NCI-H460 (cell line): ENCODE data around the gene HMGN5. TPM values are rescaled to one million over a fixed set of nuclear protein-coding genes. Genes with fewer than 3 reads are reported as not detected.
A peak's percentile ranks its signal among the peaks of the same experiment; 100 is the strongest.

Source experiments
- DNase-seq: peaks from one replicate; pipeline ENCODE4 v3.0.0-alpha.2; 2016; ENCODE audit warnings: low read depth; ENCODE audit errors: extremely low read depth
- polyA plus RNA-seq: library from polyadenylated mRNA; depleted of rRNA; stranded (reverse); fragments of >200 nt; gene quantifications from 2 replicates; pipeline ENCODE4 v1.2.3, GENCODE V29; 2014; cell fraction: nucleus; rRNA removed
- total RNA-seq: library from RNA; depleted of rRNA; stranded (reverse); fragments of >200 nt; shearing (Covaris generic); gene quantifications from 2 replicates; pipeline ENCODE4 v1.2.3, GENCODE V29; 2014; rRNA removed

Gene HMGN5, protein sequence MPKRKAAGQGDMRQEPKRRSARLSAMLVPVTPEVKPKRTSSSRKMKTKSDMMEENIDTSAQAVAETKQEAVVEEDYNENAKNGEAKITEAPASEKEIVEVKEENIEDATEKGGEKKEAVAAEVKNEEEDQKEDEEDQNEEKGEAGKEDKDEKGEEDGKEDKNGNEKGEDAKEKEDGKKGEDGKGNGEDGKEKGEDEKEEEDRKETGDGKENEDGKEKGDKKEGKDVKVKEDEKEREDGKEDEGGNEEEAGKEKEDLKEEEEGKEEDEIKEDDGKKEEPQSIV
- 5.1 and 9.5 TPM in 2 replicates for total RNA-seq
- polyA plus RNA-seq = 5.1 and 9.0 TPM in 2 replicates

DNA sequence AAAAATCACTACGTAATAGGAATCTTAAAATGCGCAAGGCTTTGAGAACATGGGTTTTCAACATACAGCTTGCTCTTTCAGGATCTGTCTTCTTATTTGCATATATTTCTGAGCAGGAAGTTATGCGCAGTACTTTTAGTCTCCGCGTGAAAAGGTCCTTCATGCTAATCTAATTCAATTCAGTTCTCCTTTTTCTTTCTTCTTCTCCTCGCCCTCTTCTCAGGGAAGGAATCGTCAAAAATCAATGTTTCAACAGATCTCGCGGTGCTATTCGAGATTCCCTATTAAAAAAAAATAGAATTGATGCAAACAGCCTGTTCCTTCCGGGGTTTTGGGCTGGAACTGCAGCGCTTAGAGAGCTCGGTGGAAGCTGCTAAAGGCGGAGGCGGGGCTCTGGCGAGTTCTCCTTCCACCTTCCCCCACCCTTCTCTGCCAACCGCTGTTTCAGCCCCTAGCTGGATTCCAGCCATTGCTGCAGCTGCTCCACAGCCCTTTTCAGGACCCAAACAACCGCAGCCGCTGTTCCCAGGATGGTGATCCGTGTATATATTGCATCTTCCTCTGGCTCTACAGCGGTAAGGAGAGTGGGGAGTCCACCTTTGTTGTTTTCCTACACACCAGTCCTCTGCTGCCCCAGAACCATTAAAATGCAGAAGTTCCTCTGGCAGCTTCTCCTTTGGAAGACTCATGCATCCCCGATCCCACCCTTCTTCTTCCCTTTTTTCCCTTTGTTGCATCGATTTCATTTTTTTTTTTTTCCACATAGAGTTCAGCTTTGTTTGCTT lies at the start of gene HMGN5, which contains the start of gene SH3BGRL:
Gene HMGN5 (minus strand): TSS at position 243 of the 785 bp plus-strand sequence. CDS start 80,364 bp downstream, outside the sequence.
Gene SH3BGRL (plus strand): TSS at position 432 of the 785 bp plus-strand sequence. CDS start 99 bp downstream, at position 531.
- peak; percentile 72 for DNase-seq

DNA sequence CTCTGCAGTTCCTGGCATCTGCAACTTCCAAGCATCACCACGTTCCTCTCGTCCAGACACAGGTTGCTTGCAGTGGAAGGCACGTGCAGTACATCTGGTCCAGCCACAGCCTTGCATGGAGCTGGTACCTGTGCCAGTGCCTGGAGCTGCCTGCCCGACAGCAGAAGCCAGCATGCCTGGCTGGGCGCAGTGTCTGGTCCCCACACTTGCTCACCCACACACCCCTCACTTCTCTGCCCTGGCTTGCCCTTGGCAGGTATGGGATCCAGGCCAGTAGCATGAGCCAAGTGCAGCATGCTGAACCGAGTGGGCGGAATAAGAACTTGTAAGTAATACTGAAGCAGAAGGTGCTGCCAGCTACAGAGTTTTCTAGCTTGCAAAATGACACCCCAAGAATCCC lies 40.0 kb upstream of the HMGN5 start:
- DNase-seq = no peak

DNA sequence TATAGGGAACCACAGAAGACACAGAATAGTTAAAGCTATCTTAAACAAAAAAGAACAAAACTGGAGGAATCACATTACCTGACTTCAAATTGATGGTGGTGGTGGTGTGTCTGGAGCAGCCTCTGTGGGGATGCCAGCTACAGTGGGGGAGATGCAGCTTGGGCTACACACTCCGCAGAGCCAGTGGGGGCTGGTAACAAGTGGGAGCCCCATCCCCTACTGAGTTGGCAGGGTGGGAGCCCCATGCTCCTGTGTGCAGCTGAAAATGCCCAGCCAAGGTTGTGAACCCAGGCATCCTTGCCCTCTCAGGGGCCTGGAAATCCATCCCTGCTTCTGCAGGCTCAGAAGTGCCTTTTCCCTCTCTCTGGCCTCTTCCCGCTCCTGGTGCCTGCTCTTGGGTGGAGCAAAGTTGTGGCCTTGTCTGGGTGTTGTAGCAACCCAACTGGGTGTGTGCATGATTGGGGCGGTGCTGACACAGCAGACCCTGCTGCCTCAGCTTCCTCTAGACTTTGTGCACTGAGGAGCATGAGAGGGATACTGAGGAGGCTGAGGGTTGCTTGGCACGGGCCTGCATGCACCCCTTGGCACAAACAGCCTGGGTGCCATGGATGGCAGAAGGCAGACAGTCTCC lies 39.1 kb upstream of the HMGN5 start:
- no peak for DNase-seq

DNA sequence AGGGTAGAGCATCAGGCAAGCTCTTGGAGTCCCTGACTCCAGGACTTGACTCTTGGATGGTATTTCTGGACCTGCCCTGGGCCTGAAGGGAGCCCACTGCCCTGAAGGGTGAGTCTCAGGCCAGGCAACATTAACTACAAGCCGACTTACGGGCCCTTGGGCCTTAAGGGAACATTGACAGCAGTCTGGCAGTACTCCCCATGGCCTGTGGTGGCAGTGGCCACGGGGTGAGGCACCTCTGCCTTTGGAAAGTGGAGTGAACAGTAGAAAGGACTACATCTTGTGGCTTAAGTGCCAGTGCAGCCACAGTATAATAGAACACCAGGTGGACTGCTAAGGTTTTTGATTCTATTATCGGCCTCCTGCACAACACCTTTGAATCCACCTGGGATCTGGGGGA lies 36.5 kb upstream of the HMGN5 start:
- DNase-seq = no peak

DNA sequence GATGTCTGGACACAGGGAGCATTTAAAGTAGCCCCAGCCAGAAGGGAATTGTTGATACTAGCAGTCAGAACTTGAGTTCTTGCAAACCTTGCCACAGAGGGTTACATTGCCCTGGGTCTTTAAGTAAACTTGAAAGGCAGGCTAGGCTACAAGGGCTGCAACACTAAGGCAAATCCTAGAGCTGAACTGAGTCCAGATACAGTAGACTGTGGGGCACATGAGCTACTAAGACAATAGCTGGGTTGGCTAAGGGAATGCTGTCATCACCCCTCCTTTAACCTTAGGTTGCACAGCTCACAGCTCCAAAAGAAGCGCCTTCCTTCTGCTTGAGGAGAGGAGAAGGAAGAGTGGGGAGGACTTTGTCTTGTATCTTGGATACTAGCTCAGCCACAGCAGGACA lies 35.8 kb upstream of the HMGN5 start:
- DNase-seq = no peak

DNA sequence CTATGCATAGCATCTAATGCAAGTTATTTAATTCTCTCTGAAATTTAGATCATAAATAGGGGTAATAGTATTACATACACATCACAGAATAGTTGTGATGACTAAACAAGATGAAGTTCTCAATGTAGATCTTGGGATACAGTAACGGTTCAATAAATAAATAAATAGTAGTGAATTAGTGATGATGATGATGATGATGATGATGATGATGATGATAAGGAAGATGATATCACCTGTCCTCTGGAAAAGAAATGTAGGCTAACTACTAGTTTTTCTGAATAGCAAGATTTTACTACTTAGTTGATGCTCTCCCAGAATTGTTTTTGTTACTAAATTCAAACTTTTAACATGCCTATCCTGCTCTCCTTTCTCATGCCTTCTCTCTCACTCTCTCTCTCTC lies 30.5 kb upstream of the HMGN5 start:
- DNase-seq = no peak

DNA sequence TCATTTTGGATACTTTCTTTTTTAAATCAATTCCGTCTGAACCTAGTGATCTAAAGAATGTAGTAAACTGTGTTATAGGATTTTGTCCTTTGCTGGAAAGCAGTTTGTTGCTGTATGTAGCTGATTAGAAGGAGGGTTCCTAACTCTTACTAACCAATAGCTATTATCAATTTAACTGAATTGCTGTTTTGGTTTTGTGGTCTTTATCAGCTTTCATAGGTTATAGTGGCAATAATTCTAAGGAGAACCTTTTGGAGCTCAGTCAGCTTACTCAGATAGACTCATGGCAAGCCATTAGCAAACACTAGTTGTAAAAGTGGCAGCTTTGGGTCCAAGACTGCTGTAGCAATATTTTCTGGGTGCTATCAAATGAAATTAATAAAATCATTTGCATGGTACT lies 29.8 kb upstream of the HMGN5 start:
- no peak for DNase-seq

DNA sequence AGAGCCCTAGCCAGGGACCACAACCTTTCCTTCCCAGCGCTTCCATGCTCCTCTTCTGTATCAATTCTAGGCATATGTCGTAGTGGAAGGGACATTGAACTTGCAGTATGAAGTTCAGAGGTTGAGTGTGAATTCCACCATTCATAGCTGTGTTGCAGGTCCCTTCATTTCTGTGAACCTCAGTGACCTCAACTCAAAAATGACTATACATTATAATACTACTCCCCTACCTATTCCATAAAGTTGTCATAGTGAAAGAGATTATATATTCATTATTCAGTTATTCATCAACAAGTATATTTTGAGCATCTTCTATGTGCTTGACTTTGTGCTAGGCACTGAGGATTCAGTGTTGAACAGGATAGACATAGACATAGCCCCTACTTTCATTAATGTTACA lies 28.2 kb upstream of the HMGN5 start:
- DNase-seq = no peak

DNA sequence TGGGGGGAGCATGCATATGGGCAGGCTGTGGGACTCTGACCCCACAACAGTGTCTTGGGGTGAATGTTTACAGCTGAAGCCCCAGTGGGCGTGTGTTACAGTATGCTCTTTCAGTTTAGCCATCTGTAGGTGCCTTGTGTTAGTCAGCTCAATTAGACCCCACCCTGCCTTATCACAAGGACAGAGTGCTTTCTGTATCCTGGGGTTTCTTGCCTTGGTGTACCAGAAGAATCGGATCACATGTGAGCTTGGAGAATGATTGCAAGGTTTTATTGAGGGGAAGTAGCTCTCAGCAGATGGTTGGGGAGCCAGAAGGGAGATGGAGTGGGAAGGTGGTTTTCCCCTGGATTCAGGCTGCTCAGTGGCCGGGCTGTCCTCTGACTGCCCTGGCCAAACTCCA lies 27.5 kb upstream of the HMGN5 start:
- DNase-seq = no peak

DNA sequence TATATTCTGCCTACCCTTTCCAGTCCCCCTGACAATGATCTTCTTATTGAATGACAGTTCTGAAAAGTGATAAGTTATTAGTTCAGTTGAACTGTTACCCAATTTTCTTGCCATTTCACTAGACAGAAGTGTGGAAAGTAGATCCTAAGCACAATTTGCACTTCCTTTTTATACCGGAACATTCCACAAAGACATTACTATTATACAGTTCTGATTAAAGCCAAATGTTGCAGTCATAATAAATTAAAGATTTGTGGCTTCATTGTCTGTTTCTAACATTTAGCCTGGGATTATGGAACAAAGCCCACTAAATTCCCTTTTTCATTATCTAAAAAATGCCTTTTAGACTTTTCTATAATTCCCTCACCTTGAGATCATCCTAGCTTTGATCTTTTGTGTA lies 14.0 kb upstream of the HMGN5 start:
- DNase-seq = no peak

DNA sequence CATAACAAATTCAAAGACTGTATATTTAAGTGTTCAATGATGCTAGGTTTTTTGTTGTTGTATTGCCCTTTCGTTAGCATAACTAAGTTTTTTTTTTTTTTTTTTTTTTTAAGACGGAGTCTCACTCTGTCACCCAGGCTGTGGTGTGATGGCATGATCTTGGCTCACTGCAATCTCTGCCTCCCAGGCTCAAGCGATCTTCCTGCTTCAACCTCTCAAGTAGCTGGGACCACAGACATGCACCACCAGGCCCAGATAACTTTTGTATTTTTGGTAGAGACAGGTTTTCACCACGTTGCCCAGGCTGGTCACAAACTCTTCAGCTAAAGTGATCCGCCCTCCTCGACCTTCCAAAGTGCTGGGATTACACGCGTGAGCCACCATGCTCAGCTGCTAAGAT lies 7.2 kb upstream of the HMGN5 start:
- DNase-seq = no peak

DNA sequence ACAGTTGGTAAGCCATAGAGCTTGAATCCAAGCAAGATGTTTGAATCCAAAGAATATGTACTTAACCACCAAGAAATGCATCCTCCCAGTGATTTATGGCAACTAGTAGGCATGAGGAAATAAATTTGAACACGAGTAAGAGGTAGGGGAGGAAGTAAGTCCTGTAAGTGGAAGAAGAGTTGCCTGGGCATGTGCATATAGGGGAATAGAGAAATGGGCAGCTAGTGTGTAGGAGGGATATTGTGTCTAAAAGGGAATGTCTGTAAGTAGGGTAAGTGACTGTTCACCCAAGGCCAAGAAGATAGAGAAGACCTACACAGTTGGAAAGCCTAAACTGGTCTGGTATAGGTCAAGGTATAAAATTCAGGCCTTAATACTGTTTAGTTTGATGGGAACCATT lies 4.8 kb upstream of the HMGN5 start:
- DNase-seq = no peak

DNA sequence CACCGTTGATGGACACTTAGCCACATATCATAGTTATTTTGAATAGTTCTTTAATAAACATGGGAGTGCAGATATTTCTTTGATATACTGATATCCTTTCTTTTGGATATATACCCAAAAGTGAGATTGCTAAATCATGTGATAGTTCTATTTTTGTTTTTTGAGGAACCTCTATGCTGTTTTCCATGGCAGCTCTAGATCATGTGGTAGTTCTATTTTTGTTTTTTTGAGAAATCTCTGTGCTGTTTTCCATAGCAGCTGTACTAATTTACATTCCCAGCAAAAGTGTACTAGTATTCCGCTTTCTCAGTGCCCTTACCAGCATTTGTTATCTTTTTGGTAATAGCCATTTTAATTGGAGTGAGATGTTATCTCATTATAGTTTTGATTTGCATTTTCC lies 3.8 kb upstream of the HMGN5 start:
- no peak for DNase-seq

DNA sequence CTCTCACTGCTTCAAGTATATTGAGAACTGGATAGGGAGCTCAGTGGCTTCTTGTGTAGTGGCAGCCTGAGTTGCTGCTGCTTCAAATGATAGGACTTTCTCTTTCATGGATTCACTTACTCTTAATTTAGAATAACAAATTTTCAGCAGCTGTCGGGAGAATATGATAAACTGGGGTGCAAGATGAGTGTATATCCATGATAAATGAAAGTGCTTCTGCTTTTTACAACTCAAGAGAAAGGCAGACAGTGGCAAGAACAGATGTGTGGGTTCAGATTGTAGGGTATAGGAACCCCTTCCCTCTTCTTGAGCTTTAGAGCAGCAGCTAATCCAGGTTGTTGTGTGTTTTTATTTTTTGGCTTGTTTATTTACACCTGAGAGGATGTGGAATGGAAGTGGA lies 1.2 kb upstream of the HMGN5 start:
- no peak for DNase-seq

DNA sequence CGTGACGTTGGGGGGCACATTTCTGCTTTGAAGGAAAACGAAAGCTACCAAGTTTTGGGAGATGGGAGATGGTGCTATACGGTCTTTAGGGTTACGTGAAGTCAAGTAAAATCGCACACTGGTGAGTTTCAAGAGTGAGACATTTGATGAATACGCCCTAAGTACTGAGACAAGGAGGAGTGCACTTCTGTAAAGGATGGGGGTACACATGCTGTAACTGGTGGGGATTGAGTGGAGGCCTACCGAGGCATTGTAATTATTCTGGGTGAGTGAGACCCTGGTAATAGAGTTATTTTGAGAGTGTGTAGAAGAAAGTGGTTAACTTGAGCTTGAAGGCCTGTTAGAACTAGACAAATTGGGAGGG lies 725 bp upstream of the HMGN5 start:
- no peak for DNase-seq

DNA sequence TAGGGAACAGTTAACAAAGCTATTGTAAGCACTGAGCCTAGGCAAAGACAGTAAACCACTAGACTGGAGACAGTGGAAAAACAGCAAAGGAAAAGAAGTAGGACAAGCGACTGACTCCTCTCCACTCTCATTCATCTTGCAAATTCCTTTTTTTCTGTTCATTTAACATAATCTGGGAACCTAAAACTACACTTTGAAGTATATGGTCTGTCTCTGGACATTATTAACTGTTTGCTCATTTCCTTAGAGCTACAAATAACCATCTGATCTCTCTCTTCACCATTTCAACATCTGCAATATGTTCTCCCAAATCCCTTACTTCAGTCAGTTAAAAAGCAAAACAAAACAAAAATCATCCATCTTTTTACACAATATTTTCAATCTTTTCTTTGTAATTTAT lies 642 bp downstream of the HMGN5 start:
- DNase-seq = no peak

DNA sequence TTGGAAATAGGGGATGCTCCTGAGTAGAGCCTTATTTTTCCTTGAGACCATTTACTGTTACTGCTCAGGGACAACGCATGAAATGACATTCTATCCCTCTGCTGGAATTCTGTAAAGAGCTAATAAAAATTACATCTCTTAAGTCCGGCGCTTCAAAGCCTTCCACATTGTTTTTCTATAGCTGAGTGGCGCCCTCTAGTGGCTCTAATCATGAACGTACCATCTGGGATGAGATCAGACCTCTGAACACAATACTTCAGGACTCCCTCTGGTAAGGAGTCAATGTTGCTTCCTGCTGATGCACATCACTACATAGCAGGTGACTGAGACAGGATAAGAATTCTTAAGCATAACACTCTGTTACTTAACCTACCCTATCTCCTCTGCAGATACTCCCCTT lies 6.0 kb downstream of the HMGN5 start:
- DNase-seq = peak; percentile 55

DNA sequence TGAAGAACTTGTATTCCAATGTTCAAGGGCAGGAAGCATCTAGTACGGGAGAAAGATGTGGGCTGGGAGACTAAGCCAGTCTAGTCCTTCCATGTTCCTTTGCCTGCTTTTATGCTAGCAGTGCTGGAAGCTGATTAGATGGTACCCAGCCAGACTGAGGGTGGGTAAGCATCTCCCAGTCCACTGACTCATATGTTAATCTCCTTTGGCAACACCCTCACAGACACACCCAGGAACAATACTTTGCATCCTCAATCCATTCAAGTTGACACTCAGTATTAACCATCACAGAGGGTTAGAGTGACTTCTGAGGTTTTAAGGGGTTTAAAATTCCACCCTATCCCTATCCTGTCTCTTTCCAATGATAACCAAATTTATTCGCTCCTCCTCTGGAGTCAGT lies 6.5 kb downstream of the HMGN5 start:
- DNase-seq = no peak

DNA sequence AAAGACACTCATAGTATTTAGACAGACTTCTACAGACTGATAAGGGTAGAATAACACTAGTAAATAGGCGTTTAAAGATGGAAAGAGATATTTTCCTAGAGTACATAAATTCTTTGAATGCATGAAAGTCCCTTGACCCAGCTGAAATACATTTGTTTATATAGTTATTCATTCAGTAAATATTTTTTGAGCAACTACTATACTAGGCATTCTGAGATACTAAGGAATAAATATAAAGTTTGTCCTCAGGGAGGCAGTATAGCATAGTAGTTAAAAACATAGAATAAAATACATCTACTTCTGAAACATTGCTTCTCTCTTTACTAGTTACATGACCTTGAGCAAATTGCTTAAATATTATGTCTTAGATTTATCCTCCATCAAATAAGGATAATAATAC lies 27.4 kb downstream of the HMGN5 start:
- DNase-seq = peak; percentile 35

DNA sequence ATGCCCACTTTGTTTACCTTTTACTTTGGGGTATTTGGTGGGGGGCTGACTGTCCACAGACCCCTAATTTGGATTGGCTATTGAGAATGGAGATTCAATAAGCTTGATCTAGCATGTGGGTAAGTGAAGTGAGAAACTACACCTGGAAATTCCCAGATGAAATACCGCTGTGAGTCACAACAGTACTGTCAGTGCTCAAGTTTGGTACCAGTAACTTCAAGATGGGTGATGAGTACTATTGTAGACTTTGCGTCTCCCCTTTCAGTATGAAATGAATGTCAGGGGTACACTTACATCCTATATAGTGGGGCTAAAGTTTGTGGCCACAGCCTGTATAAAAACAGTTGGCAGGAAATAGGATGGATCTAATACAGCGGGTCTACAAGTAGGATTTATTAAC lies 33.3 kb downstream of the HMGN5 start:
- DNase-seq = no peak

DNA sequence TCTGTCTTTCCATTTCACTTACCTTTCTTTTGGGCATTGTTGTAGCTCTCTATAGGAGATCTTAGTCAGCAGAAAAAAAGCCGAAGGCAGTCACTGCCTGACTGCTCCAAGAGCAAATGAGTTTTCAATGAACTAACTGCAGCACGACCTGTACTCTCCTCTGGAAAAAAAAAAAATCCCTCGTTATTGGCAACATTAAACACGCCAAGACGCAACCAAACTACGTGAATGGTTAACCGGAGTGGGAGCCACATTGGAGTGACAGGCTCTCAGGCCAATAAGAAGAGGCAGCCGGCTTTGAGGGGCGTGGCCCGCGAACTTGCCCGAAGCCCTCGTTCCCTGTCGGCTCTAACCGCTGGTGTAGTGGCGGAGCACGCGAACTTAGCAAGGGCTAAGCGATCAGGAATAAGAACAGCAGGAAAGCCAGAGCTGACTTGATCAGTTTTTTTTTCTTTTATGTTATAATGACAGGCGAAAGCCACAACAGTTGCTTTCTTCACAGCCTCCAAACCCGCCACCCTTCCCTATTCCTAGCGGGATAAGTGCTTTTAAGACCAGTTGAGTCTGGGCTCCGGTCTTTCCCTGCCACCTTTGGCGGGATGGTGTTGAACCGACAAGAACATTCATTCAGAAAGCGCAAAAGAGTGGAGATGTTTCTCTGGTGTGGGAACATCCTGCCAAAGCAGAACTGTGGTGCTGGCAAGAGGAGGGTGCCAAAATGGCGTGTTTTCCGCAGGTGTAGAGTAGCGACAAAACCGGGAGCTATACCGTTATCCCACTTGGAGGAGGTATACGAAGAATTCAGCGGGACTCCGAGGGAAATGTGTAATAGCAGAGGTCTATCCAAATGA lies 80.0 kb downstream of the HMGN5 start:
- DNase-seq = peak; percentile 95
